Right ventricle myocardium inferior (tissue), 1 donor: ENCODE data around the gene GPC6. TPM values are rescaled to one million over a fixed set of nuclear protein-coding genes. Genes with fewer than 3 reads are reported as not detected.

ENCODE experiments used
- ATAC-seq: fragments of 200-7000 bp; cut with Tn5 transposase; one replicate; pipeline ENCODE4 v1.9.1; 2020; ENCODE audit warnings: mild to moderate bottlenecking, moderate library complexity
- DNase-seq: peaks from one replicate; pipeline ENCODE4 v3.0.0; 2021; ENCODE audit errors: missing footprints
- intact Hi-C: fragments of 100-400 bp; cut with DNase I; formaldehyde crosslinking; loops from one replicate; pipeline ENCODE4 v1.11.0; 2022
- total RNA-seq: library from RNA; stranded (reverse); fragmentation: NEBNext Ultra II Directional; extraction: Animal tissue kit (Norgen Biotek cat#: 25700); gene quantifications from one replicate; pipeline ENCODE4 v1.2.1, GENCODE V29; 2021
- donor health status: DM: no; HTN: yes; CAD: no; lungs with severe emphysema.

Gene GPC6
- total RNA-seq, 1 donor from 2014 or later: 2.6 TPM

DNA sequence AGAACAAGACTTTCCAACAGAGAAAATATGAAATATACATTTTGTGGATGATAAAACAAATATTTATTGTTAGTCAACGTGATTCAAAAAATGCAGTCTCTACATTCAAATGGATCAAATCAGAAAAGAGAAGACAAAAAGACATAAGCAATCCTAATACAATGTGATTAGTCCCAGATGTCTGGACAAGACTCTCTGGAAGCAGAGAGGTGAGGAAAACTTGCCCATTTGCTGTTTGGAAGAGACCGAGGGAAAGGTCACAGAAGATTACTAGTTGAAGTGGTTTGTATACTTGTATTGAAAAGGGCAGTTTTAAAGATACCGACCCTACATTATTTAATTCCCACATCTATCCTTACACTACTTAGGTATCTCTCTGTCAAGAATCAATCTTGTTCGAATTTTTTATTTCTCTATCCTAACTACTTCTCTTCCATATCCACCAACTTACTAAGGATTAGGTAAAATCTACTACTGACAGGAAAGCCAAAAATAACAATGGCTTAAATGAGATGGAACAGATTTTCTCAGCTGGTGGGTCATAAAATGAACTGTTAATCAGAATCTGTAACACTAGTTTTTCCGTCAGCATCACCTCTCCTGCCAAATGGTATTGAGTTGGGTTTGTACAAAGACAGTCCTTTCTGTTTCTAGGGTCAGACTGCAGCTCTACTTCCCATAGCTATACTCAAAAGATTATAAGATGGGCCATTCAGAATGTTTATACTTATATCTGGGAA, 755.7 kb downstream of the GPC6 start:
- ATAC-seq (no peak), DNase-seq (no peak)

DNA sequence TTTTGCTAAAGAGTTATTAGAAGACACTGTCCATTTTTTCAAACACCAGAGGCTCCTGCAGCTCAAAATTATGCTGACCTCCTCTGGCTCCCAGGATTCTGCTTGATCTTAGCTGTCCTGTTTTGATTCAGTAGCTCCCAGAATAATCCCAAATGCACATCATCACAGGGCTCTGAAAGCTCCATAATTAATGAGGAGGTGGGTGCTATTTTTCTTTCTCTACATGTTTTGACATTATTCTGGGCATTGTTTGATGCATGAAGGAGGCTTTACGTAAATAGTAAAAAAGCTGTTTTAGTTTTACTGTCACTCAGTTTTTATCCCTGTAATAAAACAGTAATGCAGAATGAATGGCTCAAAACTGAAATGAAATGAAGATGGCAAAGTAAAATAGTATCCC, 757.4 kb downstream of the GPC6 start:
- intact Hi-C loops: no loop called here
- DNase-seq (no peak), ATAC-seq (no peak)

More for the DNA sequence above, 755.7 kb downstream of the GPC6 start:
- intact Hi-C loops: no loop called here

DNA sequence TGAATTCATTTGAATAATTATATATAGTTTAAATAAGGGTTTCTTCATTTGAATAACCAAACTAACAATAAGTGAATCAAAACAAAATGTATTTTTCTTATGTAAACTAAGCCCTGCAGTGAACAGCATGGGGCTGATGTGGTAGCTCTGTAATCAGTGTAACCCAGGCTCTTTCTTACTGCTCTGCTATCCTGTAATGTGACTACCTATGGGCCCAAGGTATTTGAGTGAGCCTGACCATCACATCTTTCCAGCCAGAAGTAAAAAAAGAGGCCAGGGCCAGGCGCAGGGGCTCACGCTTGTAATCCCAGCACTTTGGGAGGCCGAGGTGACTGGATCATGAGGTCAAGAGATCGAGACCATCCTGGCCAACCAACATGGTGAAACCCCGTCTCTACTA, 758.3 kb downstream of the GPC6 start:
- DNase-seq (no peak), ATAC-seq (no peak)
- intact Hi-C loops: no loop called here

DNA sequence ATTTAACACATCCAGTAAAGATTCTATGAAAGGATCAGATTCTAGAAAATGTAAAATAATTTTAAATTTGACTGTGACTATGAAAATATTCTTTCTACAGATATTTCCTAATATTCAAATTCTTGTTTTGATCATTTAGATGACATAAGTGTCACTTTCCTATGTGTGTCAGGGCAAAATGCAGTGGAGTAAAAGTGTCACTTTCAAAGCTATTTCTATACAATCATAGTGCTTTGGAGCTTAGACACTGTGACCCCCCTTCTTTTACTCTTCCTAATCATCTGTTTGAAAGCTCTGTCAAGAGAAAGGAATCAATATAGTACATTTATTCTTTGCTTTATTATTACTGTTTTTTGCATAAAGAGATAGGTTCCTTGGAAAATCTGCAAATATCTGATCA, 760.9 kb downstream of the GPC6 start:
- no peak for ATAC-seq
- DNase-seq: no peak
- intact Hi-C loops: no loop called here

DNA sequence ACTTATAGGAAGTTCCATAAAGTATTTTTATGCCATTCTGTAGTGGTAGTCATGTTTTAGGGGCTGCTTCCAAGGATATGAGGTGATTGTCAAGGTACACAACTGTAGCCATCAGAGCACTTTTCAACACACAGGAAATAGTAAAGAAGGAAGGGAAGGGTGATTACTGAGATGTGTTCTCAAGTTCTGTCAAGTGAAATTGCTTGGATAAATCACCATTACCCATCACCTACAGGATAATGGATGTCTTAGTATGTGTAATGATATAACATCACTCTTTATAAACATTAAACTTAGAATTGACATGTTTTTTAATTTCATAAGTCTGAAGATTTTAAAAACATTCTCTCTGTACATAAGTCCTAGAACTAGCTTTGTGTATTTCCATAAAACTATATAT, 765.0 kb downstream of the GPC6 start:
- DNase-seq (no peak), ATAC-seq (no peak)
- intact Hi-C loops: no loop called here

DNA sequence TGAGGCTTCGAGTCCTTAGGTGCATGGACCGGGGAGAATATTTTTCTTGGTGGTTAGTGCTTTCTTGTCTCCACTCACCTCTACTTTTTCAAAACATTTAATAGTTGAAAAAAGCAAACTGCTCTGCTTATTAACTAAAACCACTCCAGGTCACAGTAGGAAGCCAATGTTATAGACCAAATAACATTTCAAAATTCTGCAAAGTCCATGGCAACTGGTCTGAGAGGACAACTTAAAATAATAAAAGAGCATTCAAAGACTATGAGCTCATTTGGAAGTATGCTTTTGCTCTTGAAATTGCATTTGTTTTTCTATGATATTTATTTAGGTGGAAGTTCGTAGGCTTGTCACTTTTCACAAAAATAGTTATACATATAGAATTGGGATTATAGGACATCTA, 769.9 kb downstream of the GPC6 start:
- intact Hi-C loops: no loop called here
- no peak for ATAC-seq
- no peak for DNase-seq

DNA sequence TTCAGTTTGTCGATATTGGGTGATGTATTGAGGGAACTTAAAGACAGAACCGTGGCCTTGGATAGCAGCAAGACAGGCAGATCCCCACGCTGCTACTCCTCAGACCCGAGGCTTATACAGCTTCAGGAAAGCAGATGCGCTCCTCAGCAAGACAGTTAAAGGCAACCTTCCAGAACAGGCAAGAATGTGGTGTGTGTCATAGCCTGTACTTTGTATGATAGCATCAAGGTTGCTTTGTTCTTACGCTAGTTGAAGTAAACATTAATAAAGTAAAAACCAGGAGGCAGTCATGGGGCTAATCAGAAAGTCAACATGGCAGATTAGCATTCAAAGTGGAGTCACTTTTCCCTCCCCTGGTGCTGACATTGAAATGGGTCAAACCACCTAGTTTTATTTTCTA, 779.7 kb downstream of the GPC6 start:
- ATAC-seq (no peak), DNase-seq (no peak)
- intact Hi-C loops: no loop called here

DNA sequence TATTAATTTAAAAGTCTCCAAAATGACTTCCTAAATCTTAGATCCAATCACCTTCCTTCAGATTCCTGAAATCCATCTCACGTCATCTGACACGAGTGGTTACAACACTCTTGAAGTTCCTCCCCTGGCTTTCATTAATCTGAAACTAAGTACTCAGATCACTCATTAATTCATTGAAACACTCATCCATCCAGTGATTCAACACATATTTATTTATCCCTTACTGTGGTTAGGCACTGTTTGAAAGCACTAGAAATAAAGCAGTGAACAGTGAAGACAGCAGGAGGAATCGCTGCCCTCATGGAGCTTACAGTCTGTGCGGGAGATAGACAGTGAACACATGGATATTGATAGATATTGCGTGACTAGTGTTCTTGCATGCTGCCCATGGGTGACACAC, 780.5 kb downstream of the GPC6 start:
- ATAC-seq (no peak), DNase-seq (no peak)
- intact Hi-C loops: no loop called here

DNA sequence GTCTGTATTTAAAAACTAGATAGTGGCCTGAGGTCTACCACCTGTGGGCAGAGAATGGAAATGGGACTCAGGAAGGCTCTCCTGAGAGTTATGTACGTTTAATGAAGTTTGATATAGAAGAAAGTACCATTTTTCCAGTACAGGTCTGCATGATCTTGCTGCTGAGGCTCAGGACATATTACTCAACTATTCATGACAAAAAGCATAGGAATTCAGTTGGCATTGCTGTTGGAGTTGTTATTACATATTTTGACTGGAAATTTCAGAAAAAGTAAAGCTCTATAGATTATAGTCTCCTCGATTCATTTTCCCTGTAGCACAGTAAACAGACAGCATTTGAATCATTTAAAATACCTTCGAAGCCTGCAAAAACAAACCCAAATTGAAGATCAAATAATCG, 783.1 kb downstream of the GPC6 start:
- DNase-seq: no peak
- no peak for ATAC-seq
- intact Hi-C loops: no loop called here

DNA sequence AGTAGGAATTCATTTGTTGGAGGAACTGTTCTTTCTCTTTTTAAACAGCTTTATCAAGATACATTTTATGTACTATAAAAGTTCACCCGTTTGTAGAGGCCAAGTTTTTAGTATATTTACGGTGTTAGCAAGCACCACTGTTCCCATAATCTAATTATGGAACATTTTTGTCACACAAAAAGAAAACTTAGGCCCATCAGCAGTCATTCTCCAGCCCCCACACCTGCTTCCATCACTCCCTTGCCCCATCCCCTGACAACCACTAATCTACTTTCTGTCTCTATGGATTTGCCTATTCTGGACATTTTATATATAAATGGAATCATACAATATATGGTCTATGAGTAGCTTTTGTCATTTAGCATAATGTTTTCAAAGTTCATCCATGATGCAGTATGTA, 787.9 kb downstream of the GPC6 start:
- DNase-seq (no peak), ATAC-seq (no peak)
- intact Hi-C loops: no loop called here

DNA sequence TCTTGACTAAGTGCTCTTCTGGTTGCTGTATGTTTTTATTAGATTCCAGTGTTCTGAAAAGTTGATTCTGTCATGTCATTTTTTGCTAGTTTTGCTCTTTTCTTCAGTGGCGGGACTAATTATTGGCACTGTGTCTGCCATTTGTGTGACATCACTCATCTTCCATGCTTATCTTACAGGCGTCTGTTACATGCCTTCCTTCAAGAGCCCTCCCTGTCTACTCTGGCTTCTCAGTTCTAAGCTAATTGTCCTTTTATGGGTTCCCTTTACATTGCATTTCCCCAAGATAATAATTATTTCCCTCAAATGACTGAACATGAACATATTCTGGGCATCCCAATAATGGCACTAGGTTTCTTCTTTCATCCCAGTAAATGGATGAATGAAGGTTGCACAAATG, 793.8 kb downstream of the GPC6 start:
- ATAC-seq (no peak), DNase-seq (no peak)
- intact Hi-C loops: no loop called here

DNA sequence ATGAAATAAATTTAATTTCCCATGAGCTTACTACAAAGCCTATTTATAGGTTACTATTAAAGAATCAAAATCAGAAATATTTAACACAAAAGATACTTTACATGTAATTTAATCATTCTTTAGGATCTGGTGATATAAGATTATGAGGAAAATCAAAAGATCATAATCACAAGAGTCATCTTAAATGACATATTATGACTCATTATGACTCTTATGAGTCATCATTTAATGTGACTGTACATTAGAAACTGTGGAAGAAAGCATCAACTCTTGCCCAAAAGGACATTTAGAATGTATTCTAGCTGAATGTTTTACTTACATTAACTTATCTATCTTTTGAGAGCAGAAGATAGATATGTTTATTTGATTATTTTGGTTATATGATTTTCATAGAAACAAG, 794.2 kb downstream of the GPC6 start:
- DNase-seq (no peak), ATAC-seq (no peak)
- intact Hi-C loops: no loop called here

DNA sequence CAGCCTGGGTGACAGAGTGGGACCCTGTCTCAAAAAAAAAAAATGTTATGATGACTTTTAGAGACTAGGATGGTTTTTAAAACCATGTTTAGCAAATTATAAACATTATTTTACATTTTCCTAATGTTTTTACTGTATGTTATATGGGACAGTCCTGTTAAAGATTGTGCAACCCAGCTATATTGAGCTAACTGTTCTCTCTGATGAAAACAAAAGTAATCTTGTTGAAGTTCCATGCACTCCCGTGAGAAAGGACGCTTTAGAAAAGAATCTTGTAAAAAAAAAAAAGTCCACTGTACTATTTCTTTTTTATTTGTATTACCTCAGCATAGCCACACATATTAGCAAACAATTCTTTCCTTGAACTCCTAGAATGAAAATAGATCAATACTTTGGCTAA, 801.6 kb downstream of the GPC6 start:
- ATAC-seq (no peak), DNase-seq (no peak)
- intact Hi-C loops: no loop called here

DNA sequence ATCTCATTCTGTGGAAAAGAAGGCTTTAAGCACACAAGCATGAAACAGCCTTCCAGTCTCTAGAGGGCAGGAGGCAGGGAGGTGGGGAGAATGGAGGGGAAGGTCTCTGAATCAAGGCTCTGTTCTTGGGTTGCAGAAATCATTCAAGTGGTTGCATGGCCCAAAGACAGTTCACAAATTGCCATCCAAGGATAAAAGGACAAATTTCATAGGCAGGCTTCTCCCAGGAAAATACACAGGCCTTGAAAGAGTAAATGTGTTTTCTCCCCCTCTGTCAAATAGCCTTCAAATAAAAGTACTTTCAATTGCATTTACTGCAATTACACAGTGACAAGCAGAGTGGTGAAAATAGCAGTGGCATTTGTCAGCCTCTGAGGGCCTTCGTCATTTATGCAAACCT, 802.0 kb downstream of the GPC6 start:
- DNase-seq (no peak), ATAC-seq (no peak)
- intact Hi-C loops: no loop called here

DNA sequence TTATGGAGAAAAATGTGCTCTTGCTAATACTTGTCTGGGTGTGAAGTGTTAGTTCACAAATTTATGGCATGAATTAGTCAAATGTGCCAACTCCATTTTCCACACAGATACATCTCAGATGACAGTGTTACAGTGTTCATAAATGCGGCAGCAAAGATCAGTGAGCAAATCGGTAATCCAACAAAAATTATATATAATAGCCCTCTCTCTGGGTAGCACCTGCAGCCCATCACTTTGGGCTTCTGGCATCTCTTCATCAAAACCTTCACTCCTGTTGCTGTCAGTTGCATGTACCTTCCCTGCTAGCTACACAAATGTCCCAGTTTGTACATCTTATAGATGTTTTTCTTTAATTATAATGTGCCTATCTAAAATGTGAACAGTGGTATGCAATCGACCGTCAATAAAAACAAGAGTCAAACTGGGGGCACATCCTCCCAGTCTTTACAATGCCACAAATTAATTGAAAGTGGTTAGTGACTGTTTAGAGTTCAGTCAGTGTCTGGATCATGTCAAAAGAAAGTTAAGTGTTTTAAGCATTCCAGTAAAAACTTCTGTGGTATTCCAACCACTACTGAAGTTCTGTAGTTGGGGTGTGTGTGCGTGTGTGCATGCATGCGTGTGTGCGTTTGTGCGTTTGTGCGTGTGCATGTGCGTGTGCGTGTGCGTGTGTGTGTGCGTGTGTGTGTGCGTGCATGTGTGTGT, 804.0 kb downstream of the GPC6 start:
- ATAC-seq: no peak
- intact Hi-C loops: no loop called here
- no peak for DNase-seq

DNA sequence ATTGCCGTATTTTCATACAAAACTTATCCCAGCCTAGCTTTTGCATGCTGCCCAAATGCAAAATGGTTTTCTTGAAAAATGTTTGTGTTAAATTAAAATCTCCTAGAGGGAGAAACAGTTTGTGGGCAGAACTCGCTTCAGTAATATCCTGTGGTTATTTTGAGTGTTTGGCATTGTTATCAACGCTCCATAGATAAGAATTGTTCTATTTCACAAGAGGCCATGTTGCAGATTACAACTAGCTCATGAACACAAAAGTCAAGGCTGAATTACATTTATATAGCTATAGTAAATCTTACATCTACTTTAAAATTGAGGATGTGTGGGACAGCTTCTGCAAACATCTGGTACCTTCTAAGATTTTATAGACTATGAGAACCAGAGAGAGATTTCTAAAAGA, 805.0 kb downstream of the GPC6 start:
- peak; percentile 50 for ATAC-seq
- no peak for DNase-seq
- intact Hi-C loops: no loop called here

DNA sequence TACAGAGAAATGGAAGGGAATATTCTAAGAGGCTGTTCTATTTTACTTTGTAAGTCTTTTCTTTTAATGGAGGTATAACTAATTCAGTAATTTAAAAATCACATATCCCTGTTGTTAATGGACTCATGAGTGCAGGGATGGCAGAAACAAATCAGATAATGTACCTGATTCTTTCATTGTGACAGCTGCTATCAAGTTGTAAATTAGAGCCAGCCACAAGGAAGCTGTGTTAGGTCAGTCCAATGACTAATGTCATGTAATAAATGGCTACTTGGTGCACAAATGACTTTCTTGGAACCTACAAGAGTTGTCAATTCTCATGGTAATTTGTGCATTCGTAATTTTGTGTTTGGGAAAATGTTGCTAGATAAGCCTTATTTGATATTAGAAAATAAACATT, 806.5 kb downstream of the GPC6 start:
- DNase-seq: no peak
- intact Hi-C loops: no loop called here
- ATAC-seq: no peak

DNA sequence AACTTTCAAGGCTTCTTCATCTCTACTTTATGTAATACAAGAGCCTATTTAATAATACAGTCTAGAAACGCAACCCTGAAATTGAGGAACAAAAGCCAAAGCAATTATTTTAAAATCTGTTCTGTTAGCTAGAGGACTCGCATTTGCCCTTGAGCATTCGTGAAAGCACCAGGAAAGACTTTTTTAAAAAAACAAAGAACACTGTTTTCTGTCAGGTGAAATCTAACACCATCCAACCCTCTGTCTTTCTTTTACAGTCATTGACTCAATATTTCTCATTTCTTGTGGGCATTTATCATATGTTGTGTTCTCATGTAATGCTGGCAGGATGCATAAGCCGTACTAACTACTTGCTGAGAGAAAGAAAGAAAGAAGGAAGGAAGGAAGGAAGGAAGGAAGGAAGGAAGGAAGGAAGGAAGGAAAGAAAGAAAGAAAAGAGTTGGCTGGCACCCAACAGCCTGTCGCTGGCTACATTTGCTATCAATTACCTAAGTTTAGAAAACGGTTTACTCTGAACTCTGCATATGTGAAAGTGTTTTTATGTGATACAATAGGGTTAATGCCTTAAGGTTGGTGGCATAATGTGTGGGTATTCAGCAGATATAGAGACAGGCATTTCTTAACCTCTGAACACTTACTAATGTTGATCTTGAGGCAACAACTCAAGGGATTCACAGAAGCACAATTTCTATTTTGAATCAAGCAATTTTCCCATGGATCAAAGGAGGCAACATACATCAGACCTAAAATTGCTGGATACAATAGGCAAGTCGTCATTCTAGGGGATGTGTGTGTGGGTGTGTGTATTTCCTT, 807.4 kb downstream of the GPC6 start:
- ATAC-seq (no peak), DNase-seq (no peak)
- intact Hi-C loops: no loop called here

DNA sequence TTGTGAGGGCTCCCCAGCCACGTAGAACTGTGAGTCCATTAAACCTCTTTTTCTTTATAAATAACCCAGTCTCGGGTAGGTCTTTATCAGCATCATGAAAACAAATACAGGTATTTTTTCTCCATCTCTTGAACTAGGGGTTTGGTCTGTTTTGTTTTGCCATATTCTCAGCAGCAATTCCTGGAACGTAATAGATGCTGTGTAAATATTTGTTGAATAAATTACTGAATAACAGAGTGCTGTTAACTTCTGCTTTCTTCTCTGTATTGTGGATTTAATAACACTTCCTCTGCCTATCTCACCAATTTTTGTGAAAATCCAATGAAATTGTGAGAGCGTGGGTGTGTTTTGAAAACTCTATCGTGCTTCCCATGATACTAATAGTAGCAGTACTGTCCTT, 823.4 kb downstream of the GPC6 start:
- no peak for ATAC-seq
- intact Hi-C loops: no loop called here
- no peak for DNase-seq

DNA sequence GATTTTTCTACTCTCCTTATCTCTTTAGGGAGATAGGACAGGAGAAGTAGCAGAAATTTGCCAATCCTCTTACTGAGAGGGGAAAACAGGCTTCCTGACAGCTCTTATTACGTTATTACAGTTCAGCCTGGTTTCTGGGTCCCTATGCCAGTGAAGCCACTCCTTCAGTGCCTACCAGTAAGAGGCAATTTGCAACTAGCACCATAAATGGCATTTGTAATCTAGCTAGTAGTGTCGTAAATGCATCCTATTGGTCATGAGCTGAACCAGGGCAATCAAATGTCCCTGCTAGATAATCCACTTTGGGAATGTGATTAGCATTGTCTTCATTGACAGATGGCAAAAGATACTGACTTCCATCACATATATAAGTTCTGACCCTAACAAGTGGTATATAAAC, 824.1 kb downstream of the GPC6 start:
- intact Hi-C loops: no loop called here
- ATAC-seq (no peak), DNase-seq (no peak)
